ENCODE results near the gene CPT1B.

DNA sequence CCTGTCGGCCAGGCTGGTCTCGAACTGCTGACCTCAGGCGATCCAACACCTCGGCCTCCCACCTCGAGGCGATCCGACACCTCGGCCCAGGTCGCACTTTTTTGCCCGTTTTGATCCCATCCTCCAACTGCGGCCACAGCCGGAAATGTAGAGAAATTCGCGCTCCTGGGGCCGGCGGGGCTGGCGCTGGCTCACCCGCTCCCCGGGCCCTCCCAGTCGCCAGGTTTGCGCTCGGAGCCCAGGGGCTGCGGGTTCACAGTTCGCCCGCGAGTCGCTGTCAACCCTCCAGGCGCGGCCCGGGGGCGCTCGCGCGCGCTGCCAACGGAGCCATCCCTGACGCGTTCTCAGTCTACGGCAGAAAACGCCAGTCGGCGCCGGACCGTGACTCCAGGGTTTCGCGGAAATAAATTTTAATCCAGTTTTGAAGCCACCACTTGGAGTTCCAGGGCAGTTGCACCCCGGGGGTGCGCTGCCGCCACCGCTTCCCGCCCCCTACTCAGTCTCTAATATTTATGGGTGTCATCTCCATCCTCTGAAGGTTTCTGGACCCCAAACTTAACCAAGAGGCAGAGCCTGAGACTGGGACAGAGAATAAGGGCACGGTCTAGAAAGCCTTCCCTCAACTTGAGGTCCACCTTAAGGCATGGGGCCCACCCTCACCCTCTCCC is 34.0 kb downstream of the CPT1B start:
- TF ChIP-seq, protein P1, sequence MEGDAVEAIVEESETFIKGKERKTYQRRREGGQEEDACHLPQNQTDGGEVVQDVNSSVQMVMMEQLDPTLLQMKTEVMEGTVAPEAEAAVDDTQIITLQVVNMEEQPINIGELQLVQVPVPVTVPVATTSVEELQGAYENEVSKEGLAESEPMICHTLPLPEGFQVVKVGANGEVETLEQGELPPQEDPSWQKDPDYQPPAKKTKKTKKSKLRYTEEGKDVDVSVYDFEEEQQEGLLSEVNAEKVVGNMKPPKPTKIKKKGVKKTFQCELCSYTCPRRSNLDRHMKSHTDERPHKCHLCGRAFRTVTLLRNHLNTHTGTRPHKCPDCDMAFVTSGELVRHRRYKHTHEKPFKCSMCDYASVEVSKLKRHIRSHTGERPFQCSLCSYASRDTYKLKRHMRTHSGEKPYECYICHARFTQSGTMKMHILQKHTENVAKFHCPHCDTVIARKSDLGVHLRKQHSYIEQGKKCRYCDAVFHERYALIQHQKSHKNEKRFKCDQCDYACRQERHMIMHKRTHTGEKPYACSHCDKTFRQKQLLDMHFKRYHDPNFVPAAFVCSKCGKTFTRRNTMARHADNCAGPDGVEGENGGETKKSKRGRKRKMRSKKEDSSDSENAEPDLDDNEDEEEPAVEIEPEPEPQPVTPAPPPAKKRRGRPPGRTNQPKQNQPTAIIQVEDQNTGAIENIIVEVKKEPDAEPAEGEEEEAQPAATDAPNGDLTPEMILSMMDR (IDR thresholded peaks at IDR 0.05 in 4 of 5, conservative IDR thresholded peaks at IDR 0.05 in 1 of 5): peak in 4 of 5 experiments; percentile 22 to 46 (median 38)
- TF ChIP-seq POLR2A (IDR thresholded peaks at IDR 0.05): no peak
